ENCODE results near the gene ARHGAP31.

GRCh38 chr3:119319311-119319710 is 25.1 kb downstream of the ARHGAP31 start:
- TF ChIP-seq CTCF (IDR thresholded peaks at IDR 0.05) (no peak), SMAD4 (CRISPR knock-in tag; IDR thresholded peaks at IDR 0.05) (no peak), E2F4 (CRISPR knock-in tag; IDR thresholded peaks at IDR 0.05; ENCODE audit: borderline replicate concordance, low read depth) (no peak), SP1 (CRISPR knock-in tag; conservative IDR thresholded peaks at IDR 0.05) (no peak)

Measured in WTC11 (cell line).